DMS 273 treated with DMSO at 0.1 percent for 48 hours (cell line): ENCODE measurements around the gene LRWD1.
"Not testable (repeated sequence)": the region's sequence is repeated elsewhere in the genome, so short reads cannot be mapped to it uniquely, and the experiment has no call there.

ENCODE experiments used
- DNase-seq: peaks from one replicate; lab custom pipeline; 2025; lab: John Stamatoyannopoulos, UW

LRWD1 gene

DNA sequence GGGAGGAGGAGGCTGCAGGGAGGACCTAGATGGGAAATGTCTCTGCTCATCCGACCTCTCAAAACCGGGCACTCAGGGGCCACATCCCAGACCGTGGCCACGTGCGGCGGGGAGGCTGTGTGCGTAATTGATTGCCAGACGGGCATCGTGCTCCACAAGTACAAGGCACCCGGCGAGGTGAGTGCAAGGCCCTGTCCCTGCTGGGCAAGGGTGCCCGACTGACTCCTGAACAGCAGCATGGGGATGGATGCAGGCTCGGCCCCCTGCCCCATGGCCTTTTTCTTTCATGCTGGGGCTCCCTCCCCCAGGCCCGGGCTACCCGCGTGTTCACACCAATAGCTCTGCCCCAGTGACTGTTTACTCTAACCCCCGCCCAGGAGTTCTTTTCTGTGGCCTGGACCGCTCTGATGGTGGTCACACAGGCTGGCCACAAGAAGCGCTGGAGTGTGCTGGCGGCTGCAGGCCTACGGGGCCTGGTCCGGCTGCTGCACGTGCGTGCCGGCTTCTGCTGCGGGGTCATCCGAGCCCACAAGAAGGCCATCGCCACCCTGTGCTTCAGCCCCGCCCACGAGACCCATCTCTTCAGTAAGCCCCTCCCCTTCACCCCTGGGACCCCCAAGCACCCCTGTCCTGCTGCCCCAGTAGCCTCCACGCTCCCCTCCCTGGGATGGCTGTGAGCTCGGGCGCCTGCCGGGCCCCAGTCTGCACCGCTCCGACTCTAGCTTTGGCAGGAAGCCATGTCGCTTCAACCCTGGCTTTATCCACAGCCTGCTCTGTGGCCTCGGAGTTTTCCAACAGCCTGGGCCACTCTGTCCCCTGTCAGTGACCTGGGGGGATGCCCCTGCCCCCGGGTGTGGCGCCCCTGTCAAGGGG is 3.9 kb downstream of the LRWD1 start:
- no peak for DNase-seq

DNA sequence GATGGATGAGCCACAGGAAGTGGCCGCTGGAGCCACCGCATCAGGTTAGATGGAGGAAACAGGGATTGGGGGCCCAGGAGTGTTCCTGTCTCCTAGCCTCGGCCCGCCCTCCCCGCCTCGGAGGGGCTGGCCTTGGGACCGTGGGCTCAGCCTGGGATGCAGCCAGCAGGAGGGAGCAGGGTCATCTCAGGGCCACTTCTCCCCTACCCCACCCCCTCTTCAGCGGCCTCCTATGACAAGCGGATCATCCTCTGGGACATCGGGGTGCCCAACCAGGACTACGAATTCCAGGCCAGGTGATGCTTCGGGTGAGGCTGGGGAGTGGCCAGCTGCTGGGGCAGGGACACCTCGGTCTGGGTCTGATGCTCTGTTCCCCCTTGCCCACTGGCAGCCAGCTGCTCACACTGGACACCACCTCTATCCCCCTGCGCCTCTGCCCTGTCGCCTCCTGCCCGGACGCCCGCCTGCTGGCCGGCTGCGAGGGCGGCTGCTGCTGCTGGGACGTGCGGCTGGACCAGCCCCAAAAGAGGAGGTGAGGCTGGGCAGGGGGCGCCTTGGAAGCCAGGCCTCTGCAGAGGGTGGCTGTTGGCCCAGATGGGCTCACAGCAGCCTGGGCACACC is 4.7 kb downstream of the LRWD1 start:
- no peak for DNase-seq

DNA sequence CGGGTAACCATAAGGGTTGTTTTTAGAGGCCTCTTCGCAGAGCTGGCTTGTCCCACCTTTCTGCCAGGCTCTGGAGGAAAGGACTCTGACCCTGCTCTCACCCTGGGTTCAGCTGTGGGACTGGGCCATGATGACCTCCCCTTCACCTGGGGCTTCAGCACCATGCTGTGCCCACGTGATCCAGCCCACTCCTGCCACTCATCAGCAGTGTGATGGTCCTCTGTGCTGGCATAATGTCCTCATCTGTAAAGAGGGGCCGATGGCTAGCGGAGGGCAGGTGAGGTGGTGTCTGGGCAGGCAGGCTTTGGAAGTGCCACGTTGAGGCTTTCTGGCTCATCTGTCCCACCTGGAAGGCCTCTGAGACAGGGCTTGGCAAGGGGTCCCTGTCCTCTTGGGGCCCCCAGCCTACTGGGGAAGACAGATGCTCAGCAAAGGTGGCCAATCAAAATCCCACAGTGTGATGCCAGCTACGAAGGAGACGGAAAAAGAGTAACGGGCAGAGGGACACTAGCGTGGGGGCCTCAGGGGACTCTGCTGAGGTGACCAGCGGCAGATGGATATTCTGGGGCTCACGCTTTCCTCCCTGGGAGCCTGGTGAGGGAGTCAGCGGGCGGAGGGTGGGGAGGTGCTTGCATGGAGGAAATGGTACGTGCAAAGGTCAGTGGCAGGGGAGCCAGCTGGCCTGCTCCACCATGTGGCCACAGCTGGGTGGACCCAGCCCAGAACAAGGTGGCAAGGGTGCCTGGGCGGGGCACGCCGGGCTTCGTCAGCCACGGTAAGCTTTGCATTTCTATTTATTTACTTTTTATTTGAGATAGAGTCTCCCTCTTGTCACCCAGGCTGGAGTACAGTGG is 5.4 kb downstream of the LRWD1 start:
- no peak for DNase-seq

DNA sequence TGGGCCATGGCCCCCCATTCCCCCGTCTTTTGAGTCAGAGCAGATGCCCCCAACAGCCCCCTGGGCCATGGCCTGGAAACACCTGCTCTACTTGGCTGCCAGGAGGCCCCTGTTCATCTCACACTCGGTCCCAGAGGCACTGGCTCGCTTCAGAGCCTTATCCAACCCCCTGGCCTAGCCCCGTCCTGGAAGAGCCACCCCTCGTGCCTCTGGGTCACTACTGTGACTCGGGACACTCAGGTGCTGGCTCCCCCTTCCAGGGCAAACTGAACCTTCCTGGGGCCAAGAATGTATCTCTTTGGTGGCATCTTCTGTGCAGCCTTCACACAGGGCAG is 7.0 kb downstream of the LRWD1 start:
- DNase-seq = no peak

DNA sequence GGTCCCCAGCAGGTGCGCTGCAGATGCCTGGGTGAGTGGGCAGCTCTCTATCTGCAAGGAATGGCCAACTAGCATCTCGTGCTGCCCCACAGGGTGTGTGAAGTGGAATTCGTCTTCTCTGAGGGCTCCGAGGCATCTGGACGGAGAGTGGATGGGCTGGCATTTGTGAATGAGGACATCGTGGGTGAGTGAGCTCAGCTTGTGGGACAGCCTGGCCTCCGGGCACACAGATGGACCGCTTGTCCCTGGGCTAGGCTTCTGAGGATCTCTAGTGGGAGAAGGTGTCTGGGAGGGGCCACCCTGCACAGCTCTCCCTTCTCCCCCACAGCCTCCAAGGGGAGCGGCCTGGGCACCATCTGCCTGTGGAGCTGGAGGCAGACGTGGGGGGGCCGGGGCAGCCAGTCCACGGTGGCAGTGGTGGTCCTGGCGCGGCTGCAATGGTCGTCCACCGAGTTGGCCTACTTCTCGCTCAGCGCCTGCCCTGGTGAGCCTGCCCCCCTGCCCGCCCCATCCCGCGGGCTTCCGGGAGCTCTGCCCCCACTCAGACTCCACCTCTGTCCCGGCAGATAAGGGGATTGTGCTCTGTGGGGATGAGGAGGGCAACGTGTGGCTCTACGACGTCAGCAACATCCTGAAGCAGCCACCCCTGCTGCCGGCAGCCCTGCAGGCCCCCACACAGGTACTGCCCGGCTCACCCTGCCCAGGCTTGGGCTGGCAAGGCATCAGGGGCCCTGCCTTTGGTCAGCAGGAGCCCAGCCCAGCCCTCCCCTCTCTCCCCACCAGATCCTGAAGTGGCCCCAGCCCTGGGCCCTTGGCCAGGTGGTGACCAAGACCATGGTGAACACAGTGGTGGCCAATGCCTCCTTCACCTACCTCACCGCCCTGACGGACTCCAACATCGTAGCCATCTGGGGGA is 7.6 kb downstream of the LRWD1 start:
- no peak for DNase-seq

DNA sequence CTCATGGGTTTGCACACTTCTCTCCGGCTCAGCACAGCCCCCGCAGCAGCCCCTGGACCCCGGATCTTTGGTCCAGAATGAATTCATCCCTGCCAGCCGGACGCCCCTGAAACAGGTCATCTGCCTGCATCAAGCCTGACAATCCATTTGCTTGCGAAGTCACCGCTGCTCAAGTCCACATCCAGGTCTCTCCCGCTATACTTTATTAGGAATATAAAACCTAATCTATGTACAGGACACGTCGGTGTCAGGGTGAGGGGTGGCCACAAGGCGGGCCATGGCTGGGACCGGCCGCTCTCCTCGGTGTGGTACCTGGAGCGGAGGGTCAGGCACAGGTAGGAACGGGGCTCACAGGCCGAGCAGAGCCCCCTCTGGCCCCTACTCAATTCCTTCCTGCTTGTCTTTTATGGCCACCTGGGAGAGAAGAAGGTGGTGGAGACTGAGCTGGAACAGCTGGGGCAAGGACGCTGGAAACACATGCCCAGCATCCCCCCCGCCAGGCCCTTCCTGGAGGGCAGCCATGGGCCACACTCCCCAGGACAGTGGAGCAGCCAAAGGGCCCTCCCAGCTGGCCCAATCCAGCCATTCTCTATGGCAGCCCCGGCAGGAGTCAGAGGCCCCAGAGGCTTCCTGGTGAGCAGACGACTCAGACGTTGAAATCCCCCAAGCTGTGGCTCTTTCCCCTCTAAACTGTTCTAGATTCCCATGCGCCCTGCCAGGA is 8.6 kb downstream of the LRWD1 start:
- DNase-seq = no peak

DNA sequence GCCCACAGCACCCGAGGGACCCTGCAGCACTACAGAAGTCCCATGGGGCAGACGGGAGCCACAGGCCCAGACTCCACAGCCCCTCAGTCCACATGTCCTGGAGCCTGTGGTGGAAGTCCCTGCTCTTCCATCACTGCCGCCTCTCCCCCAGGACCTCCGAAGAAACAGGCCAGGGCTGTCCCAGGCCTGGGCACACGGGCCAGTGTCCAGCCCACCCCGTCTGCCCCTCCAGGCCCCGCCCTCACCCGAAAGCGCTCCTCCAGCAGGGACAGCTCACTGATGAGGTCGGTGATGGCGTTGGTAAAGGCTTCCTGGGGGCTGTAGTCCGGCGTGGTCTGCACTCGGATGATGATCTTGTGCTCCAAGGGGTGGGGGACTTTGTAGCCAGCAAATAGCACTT is 9.3 kb downstream of the LRWD1 start:
- DNase-seq = not testable (repeated sequence)

DNA sequence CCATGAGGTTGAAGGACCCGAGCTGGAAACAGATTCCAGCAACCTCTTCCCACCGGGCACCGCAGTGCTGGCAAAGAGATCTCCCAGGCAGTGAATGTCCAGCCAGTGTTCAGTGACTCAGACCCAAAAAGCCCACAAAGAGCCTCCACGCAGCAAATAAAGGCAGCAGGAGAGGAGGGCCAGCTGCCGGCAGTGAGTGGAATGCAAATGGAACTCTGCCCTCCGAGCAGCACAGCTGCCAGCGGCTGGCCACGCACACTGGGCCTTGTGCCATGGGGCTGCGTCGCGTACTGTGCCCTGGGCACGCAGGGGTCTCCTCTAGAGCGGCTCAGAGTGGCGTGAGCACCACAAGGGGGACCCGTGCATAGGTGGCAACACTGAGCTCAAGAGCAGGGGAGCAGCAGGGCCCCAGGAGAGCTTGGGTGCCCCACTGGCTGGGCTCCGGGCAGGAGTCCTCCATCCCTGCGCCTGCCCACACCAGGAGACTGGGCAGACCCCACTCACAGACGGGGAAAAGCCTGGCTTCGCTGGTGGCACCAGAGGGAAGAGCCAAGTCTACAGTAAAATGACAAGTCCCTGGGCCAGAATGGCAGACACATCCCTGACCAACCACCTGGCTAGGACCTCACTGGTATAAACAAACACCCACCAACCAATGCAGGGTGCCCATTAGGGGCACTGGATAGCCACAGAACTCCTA is 10.1 kb downstream of the LRWD1 start:
- DNase-seq = not testable (repeated sequence)

DNA sequence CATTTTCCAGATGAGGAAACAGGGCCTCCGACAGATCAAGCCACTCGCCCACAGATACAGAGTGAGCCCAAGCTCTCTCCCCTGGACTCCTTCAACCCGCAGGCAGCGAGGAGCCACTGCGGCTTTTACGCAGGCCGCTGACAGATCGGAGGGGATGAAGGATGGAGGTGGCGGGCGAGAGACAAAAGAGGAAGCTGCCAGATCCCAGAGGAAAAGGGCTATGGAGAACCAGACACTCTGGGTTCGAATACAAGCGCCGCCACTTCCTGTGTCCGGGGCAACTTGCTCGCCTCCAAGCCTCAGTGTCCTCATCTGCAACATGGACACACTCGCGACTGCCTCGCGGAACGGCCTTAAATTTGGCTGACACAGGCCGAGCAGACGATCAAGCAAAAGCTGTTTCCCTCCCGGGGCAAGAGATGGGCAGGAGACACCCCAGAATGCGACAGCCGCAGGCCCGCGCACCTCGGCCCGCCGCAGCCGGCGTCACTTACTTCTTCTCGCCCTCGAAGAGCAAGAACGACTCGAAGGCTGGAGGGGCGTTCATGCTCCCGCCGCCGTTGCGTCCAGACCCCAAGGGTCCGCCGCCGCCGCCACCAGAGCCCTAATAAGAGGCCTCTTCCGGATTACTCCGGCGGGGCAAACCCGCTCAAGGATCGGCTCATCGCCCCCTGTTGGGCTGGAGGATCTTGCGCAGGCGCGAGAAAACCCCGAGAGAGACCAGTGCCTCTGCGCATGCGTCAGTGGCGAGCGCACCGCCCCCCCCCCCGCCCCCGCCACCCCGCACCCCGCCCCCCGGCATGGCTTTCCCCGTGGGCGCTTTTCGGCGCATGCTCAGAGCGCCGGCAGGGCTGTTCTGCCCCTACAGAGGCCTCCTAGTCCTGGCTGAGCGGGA is 13.8 kb downstream of the LRWD1 start, which contains the start of gene POLR2J:
Gene POLR2J (minus strand): TSS at position 609 of the 895 bp plus-strand sequence. CDS start 62 bp downstream, at position 547.
- not testable (repeated sequence) for DNase-seq

DNA sequence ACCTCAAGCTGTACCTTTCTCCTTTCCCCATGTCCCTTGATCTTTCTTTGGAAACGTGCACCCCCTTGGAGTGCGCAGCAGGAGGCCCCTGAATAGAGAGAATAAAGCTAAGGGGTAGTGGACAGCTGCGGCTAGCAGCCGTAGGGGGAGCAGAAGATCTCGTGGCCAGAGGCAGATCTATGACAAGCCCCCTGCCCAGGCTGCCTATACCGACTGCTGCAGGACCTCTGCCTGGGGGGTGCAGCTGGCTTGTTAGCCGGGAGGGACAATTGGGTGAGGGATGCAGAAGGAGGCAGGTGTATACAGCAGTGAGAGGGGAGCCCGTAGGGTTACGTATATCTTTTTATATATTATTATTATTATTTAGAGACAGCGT is 14.4 kb downstream of the LRWD1 start:
- DNase-seq = not testable (repeated sequence)

DNA sequence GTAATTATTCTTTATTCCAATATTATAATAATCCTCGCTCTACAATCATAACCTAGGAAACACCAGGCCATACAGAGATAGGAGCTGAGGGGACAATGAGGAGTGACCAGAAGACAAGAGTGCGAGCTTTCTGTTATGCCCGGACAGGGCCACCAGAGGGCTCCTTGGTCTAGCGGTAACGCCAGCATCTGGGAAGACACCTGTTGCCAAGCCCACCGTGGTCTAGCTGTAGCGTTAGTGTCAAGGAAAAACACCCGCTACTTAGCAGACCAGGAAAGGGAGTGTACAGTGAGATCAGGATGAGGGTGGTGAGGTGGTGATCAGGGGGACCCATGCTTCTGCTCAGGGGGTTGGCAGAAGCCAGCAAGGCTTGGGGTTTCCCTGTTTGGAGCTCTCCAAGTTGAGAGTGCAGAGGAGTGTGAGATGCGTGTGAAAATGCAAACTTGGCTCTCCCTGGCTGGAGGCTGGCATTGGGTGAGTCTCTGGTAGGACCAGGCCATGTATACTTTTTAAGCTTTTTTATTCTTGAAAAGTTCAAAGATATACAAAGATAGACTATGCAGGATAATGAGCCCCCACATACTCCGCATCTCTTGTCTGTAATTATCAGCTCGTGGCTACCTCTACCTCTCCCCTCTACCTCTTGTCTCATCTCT is 15.3 kb downstream of the LRWD1 start:
- not testable (repeated sequence) for DNase-seq

DNA sequence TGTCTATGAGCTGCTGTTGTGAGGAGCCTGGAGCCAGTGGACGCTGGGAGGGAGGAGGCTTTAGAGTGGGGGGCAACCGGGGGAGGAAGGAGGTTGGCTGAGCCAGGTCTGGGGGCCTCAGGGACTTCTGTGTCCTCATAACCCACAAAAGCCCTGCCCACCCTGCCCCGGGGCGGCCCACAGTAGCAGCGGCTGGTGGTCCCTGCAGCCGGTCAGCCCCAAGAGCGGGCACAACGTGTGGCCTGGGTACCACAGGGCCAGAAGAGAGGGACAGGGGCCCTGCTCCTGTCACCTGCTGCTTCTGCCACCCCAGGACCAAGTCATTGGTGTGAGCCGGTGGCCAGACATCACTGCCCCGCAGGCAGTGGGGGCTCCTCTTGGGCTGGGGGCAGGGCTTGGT is 17.2 kb downstream of the LRWD1 start:
- DNase-seq = not testable (repeated sequence)

DNA sequence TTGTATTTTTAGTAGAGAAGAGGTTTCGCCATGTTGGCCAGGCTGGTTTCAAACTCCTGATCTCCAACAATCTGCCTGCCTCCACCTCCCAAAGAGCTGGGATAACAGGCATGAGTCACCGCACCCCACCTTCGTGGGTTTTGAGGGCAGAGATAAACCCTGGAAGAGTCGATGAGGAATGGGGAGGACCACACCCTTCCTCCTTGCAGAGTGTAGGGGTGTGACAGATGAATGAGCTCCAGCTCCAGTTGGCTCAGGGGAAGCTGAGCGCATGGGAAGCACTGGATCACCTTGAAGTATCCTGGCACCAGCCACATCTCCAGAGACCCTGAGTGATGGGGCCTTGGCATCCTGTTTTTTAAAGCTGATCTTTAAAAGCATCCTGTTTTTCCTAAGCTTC is 19.5 kb downstream of the LRWD1 start:
- not testable (repeated sequence) for DNase-seq

DNA sequence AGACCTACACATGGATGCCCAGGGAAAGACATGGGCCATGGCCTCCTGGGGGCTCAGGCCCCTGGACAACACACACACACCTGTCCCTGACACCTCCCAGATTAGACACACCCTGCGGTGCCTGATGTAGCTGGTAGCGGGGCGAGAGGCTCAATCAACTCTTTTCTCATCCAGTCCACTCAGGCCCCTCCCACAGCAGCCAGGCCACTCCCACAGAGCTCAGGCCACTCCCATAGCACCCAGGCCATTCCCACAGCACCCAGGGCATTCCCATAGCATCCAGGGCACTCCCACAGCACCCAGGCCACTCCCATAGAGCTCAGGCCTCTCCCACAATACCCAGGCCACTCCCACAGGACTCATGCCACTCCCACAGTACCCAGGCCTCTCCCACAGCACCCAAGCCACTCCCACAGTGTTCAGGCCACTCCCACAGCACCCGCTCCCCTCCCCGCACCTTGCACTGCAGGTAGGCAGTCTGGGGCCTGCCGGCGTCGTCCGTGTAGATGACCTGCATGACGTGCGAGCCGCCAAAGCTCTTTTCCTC is 25.8 kb downstream of the LRWD1 start:
- not testable (repeated sequence) for DNase-seq

DNA sequence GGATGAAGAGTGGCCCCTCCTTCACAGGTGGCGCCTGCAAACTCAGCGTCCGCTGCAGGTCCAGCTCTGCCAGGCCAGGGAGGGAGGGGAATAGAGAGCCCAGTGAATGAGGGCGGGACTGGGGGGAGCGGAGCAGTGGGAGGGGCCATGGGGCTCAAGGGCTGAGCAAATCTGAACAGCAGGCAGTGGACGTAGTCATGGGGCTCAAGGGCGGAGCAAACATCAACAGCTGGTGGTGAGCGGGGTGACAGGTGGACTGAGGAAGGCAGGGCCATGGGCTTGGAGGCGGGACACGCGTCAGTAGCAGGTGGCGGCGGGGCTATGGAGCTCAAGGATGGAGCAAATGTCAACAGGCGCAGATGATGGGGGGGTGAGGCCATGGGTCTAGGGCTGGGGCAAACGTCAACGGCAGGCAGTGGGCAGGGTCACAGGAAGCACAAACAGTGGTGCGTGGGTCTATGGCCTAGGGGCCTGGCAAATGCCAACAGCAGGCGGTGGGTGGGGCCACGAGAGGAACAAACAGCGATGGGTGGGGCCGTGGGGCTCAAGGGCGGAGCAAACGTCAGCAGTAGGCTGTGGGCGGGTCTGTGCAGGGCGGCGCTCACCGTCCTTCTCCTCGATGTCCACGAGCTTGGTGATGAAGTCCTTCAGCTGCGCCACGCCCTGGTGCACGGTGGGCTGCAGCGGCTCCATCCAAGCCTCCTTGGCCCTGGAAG is 28.6 kb downstream of the LRWD1 start:
- DNase-seq = not testable (repeated sequence)

DNA sequence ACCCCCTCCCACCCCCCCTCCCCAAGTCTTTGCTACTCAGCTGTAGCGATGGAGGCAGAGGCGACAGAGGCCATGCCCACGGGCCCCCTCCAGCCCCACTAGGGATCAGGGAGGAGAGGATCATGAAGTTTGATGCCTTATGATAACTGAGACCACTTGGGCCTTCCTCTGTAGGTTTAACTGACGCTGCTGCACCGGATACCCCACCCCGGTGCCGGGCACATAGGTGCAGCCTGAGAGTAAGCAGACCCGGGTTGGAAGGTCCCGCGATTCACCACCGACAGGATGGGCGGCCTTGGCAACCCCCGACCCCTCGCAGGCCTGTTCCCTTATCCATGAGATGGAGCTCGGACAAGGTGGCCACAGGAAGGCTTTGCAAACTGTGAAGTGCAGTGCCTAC is 29.2 kb downstream of the LRWD1 start:
- not testable (repeated sequence) for DNase-seq

DNA sequence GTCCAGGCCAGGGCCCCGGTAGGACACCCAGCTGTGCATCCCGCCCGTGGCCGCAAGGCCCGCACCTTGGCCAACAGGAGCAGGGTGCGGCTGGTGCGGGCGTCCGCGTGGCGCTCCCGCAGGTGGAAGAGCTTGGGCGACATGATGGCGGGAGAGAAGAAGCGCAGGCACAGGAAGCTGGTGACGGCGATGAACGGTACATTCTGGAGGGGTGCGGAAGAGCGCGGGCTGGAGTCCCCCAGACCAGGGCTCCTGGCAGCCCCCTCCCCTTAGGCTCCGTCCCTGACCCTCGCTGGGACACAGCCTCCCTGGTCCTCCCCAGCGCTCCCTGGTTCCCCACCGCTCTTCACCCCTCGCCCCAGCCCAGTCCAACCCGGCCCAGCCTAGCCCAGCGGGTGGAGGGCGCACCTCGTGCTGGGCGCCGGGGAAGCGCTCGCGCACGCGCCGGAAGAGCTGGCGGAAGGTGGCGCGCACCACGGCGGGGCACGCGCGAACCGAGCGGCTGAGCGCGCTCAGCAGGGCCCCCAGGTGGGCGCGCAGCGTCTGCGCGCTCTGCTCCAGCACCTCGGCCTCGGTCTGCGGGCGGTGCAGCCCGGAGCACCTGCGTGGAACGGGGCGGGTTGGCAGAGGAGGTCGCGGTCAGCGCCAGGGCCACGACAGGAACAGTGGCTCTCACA is 29.8 kb downstream of the LRWD1 start:
- DNase-seq = not testable (repeated sequence)
